HepG2 (cell line): ENCODE data around the gene KEL. TPM values are rescaled to one million over a fixed set of nuclear protein-coding genes. Genes with fewer than 3 reads are reported as not detected.

Source experiments
- ATAC-seq: fragments of 200-7000 bp; cut with Tn5 transposase; 3 replicates; pipeline ENCODE4 v1.9.1; 2020; ENCODE audit warnings: mild to moderate bottlenecking, moderate library complexity
- BruUV-seq: library from RNA; stranded (reverse); fragments of 400-500 nt; replicated peaks from 2 replicates; lab custom pipeline; 2021; lab: Mats Ljungman, UMichigan
- CTCF ChIA-PET: fragments of 300-600 bp; formaldehyde crosslinking; extraction: SDS; loops from one replicate; lab custom pipeline; 2021; ENCODE audit warnings: low total read pairs, inconsistent platforms, low intra/inter-chr PET ratio; lab: Yijun Ruan, JAX
- POLR2A ChIA-PET: fragments of 350-600 bp; sonication (Branson Sonifier 250); formaldehyde crosslinking; loops from one replicate; lab custom pipeline; 2020; ENCODE audit warnings: antibody characterized with exemption, inconsistent platforms; lab: Yijun Ruan, JAX
- DNase-seq: peaks from one replicate; pipeline ENCODE4 v3.0.0-alpha.2; 2015; ENCODE audit warnings: low spot score
- FAIRE-seq: peaks from 3 replicates; lab custom pipeline; 2011; peaks lifted over from hg19 to GRCh38; lab: Jason Lieb, UNC
- H2AFZ ChIP-seq: one replicate; pipeline ENCODE4 v1.6.1; 2011; ENCODE audit warnings: low read length, inconsistent platforms
- H3K27ac ChIP-seq: fragments of 300-600 bp; 3 replicates; pipeline ENCODE4 v1.8.0; 2011; ENCODE audit warnings: mixed run types, mild to moderate bottlenecking, mixed read lengths, low read length, inconsistent platforms; ENCODE audit not compliant: insufficient read depth; ENCODE audit errors: extremely low read length
- H3K27me3 ChIP-seq, 2 experiments: fragments of 200-600 bp in 1 of 2; 2 replicates in 1 of 2; 3 replicates in 1 of 2; pipeline versions ENCODE4 v1.6.0 to v1.8.0; 2011; ENCODE audit warnings: low read length in 2 of 2, mild to moderate bottlenecking in 2 of 2, moderate library complexity in 2 of 2, inconsistent platforms in 1 of 2; ENCODE audit not compliant: insufficient read depth in 2 of 2, control insufficient read depth in 1 of 2
- H3K36me3 ChIP-seq, 2 experiments: fragments of 200-600 bp in 1 of 2; replicated peaks in 1 of 2; 2 replicates in 1 of 2; 3 replicates in 1 of 2; pipeline versions ENCODE4 v1.5.1 to v1.8.0; 2011; ENCODE audit warnings: low read length in 2 of 2, inconsistent platforms in 1 of 2; ENCODE audit not compliant: insufficient read depth in 2 of 2, control insufficient read depth in 1 of 2
- H3K4me1 ChIP-seq: 2 replicates; pipeline ENCODE4 v1.5.1; 2012; ENCODE audit warnings: low read length, inconsistent platforms; ENCODE audit not compliant: insufficient read depth
- H3K4me2 ChIP-seq: 2 replicates; pipeline ENCODE4 v1.6.0; 2011; ENCODE audit warnings: low read depth, low read length, inconsistent platforms
- H3K4me3 ChIP-seq, 3 experiments: fragments of 200-600 bp in 1 of 3; sonication (generic), shearing (Covaris generic) in 1 of 3; replicated peaks in 1 of 3; 2 replicates each; pipeline ENCODE4 v1.5.1; 2011 to 2016; ENCODE audit warnings: low read length in 3 of 3, inconsistent platforms in 2 of 3, low read depth in 2 of 3, mild to moderate bottlenecking in 2 of 3, control low read depth in 1 of 3, mixed read lengths in 1 of 3; ENCODE audit not compliant: insufficient read depth in 1 of 3
- H3K79me2 ChIP-seq: one replicate; pipeline ENCODE4 v1.6.1; 2011; ENCODE audit warnings: low read length, inconsistent platforms; ENCODE audit not compliant: insufficient read depth
- H3K9ac ChIP-seq: 2 replicates; pipeline ENCODE4 v1.6.0; 2011; ENCODE audit warnings: mild to moderate bottlenecking, low read depth, low read length, inconsistent platforms; ENCODE audit not compliant: insufficient read depth
- H3K9me3 ChIP-seq: 2 replicates; pipeline ENCODE4 v1.5.1; 2012; ENCODE audit warnings: mild to moderate bottlenecking, low read length
- H4K20me1 ChIP-seq: 2 replicates; pipeline ENCODE4 v1.6.0; 2011; ENCODE audit warnings: inconsistent platforms, mild to moderate bottlenecking, low read length, moderate library complexity; ENCODE audit not compliant: insufficient read depth
- ETV5 ChIP-seq: IDR thresholded peaks from 2 replicates; pipeline ENCODE4 v1.6.1; 2018; ENCODE audit warnings: missing biosample characterization, missing genetic modification reagents, inconsistent platforms, borderline replicate concordance
- NR3C1 ChIP-seq: sonication (generic); formaldehyde crosslinking; IDR thresholded peaks from 2 replicates; pipeline ENCODE4 v1.4.0; 2020; ENCODE audit warnings: missing genetic modification reagents
- ZNF274 ChIP-seq: sonication (generic); formaldehyde crosslinking; IDR thresholded peaks from 2 replicates; pipeline ENCODE4 v1.5.1; 2020; ENCODE audit warnings: mild to moderate bottlenecking, missing genetic modification reagents
- WGBS: methylation state at CpG from one replicate; pipeline ENCODE4 v1.1.6; 2017; ENCODE audit warnings: low lambda C conversion rate; 5-methylcytosine and 5-hydroxymethylcytosine counted together
- in situ Hi-C: cut with HindIII; loops from 2 replicates; pipeline ENCODE4 v1.10.0; 2017; ENCODE audit warnings: low pct_unique_long_range_greater_than_20kb; ENCODE audit not compliant: extremely low pct_ligation_motif_present
- intact Hi-C: fragments of 100-400 bp; cut with micrococcal nuclease; formaldehyde crosslinking; loops from one replicate; pipeline ENCODE4 v1.10.0; 2022; ENCODE audit not compliant: unreplicated experiment
- polyA plus RNA-seq, 8 experiments: library from polyadenylated mRNA; depleted of rRNA in 3 of 8; stranded (reverse) in 7 of 8; unstranded in 1 of 8; fragments of >200 nt; fragmentation: Illumina TruSeq in 4 of 8; extraction: Trizol in 4 of 8; gene quantifications; 2 replicates each; pipeline versions ENCODE4 v1.2.1 to v1.2.3, GENCODE V29; 2011 to 2016; ENCODE audit warnings: low read depth in 4 of 8, missing spikeins in 1 of 8, mixed read lengths in 1 of 8; ENCODE audit not compliant: insufficient read depth in 1 of 8
- total RNA-seq, 5 experiments: library from RNA; depleted of rRNA; stranded (reverse); fragments of >200 nt; fragmentation: Illumina TruSeq; extraction: Trizol; gene quantifications; 2 replicates each; pipeline ENCODE4 v1.2.3, GENCODE V29; 2016; ENCODE audit warnings: low read depth in 1 of 5
- TF ChIP-seq, protein P1 (sequence below): IDR thresholded peaks from 2 replicates; pipeline ENCODE4 v1.6.1; 2016; ENCODE audit warnings: missing compliant biosample characterization, missing genetic modification reagents, borderline replicate concordance
- TF ChIP-seq, protein P2 (sequence below): sonication (generic); formaldehyde crosslinking; conservative IDR thresholded peaks from 2 replicates; pipeline ENCODE4 v1.8.0; 2022; ENCODE audit warnings: low read depth, missing genetic modification reagents
- TF ChIP-seq, protein P3 (sequence below): sonication (generic); formaldehyde crosslinking; IDR thresholded peaks from 2 replicates; pipeline ENCODE4 v1.8.0; 2022; ENCODE audit warnings: missing genetic modification reagents, mild to moderate bottlenecking, moderate library complexity, borderline replicate concordance
- TF ChIP-seq, protein P4 (sequence below): sonication (generic); formaldehyde crosslinking; conservative IDR thresholded peaks from 2 replicates; pipeline ENCODE4 v1.8.1; 2023; ENCODE audit warnings: missing genetic modification reagents

Gene KEL
- total and polyA plus RNA-seq, 2 of the 13 experiments (the other 11 are each of a cell fraction or from before 2014, with no cell fraction given): 0.03 TPM; not detected in 1

DNA sequence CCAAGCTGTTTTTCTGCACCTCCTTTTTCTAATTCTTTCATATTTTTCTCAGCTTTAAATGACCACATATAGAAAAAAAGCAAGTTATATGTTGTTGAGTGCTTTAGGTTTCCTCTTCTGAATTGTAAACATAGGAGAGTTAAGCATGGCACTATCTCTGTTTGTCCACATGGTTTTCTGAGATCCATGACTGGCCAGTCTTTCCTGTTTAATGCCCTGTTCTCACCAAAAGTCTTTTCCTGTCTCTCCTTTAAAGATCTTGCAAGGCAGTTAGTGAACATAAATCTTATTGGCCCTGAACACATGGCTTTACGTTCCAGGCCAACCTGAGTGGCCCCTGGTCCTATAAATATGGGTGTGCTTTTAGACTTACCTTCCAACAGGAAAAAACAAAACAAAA, 48.0 kb downstream of the KEL start:
- Histone ChIP-seq H3K9ac (no peak overlapping the region), H3K4me2 (no peak overlapping the region), H3K36me3 (no peaks in the 10 kb centered on the region), H3K4me1 (no peaks in the 10 kb centered on the region), H4K20me1 (no peaks in the 10 kb centered on the region), H3K27ac (no peak overlapping the region), H3K4me3 (no peak overlapping the region), H3K79me2 (no peaks in the 10 kb centered on the region), H3K27me3 (no peaks in the 10 kb centered on the region), H2AFZ (no peak overlapping the region)
- intact Hi-C loops (no loop called here), in situ Hi-C loops (no loop called here)
- ATAC-seq (no peak), DNase-seq (no peak), FAIRE-seq (no peak)
- ChIA-PET POLR2A (no interaction called here), CTCF (no interaction called here)
- 24% methylated on average over 1 of the region's 1 CpG for WGBS
- BruUV-seq: no TSS peak
- TF ChIP-seq ETV5 (CRISPR knock-in tag): no peak
- TF ChIP-seq, protein P1, sequence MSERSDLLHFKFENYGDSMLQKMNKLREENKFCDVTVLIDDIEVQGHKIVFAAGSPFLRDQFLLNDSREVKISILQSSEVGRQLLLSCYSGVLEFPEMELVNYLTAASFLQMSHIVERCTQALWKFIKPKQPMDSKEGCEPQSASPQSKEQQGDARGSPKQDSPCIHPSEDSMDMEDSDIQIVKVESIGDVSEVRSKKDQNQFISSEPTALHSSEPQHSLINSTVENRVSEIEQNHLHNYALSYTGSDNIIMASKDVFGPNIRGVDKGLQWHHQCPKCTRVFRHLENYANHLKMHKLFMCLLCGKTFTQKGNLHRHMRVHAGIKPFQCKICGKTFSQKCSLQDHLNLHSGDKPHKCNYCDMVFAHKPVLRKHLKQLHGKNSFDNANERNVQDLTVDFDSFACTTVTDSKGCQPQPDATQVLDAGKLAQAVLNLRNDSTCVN (CRISPR knock-in tag): no peak
- TF ChIP-seq, all 625 proteins: peak for 0
- no peaks in the 10 kb centered on the region for H3K9me3 ChIP-seq

DNA sequence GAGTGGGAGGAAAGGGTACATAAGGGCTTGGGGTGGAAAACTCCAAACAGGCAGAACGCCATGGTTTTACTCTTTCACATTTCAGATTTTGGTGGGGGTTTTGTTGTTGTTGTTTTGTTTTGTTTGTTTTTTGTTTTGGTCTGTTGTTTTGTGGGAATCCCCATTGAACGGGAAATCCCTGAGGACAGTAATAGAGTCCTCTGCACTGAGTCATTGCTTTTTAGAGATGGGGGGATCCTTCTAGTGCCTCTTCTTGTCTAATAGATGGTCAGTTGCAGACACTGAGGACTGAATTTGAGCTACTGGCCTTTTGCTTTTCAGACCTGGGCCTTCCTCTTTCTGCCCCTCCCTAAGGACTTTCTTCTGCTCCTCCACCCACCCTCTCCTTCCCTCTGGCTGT, 48.6 kb downstream of the KEL start:
- no peak for ATAC-seq
- no peak overlapping the region for H3K27ac ChIP-seq
- H3K4me1 ChIP-seq: no peaks in the 10 kb centered on the region
- intact Hi-C loops: no loop called here
- no peak overlapping the region for H3K4me3 ChIP-seq
- DNase-seq: no peak
- H3K27me3 ChIP-seq: 0 out of 5 replicates have a peak, but pooled peaks cover 0 to 1% of the 10 kb centered on the region in 2 experiments
- no peaks in the 10 kb centered on the region for H4K20me1 ChIP-seq
- ChIA-PET POLR2A (no interaction called here), CTCF (no interaction called here)
- no peaks in the 10 kb centered on the region for H3K79me2 ChIP-seq
- no peak for FAIRE-seq
- no peak overlapping the region for H3K4me2 ChIP-seq
- no peak overlapping the region for H3K9ac ChIP-seq
- WGBS: 38% methylated on average over 2 of the region's 2 CpGs
- no TSS peak for BruUV-seq
- TF ChIP-seq, protein P2, sequence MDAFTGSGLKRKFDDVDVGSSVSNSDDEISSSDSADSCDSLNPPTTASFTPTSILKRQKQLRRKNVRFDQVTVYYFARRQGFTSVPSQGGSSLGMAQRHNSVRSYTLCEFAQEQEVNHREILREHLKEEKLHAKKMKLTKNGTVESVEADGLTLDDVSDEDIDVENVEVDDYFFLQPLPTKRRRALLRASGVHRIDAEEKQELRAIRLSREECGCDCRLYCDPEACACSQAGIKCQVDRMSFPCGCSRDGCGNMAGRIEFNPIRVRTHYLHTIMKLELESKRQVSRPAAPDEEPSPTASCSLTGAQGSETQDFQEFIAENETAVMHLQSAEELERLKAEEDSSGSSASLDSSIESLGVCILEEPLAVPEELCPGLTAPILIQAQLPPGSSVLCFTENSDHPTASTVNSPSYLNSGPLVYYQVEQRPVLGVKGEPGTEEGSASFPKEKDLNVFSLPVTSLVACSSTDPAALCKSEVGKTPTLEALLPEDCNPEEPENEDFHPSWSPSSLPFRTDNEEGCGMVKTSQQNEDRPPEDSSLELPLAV: no peak
- TF ChIP-seq, protein P3, sequence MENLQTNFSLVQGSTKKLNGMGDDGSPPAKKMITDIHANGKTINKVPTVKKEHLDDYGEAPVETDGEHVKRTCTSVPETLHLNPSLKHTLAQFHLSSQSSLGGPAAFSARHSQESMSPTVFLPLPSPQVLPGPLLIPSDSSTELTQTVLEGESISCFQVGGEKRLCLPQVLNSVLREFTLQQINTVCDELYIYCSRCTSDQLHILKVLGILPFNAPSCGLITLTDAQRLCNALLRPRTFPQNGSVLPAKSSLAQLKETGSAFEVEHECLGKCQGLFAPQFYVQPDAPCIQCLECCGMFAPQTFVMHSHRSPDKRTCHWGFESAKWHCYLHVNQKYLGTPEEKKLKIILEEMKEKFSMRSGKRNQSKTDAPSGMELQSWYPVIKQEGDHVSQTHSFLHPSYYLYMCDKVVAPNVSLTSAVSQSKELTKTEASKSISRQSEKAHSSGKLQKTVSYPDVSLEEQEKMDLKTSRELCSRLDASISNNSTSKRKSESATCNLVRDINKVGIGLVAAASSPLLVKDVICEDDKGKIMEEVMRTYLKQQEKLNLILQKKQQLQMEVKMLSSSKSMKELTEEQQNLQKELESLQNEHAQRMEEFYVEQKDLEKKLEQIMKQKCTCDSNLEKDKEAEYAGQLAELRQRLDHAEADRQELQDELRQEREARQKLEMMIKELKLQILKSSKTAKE (CRISPR knock-in tag): no peak
- TF ChIP-seq, protein P4, sequence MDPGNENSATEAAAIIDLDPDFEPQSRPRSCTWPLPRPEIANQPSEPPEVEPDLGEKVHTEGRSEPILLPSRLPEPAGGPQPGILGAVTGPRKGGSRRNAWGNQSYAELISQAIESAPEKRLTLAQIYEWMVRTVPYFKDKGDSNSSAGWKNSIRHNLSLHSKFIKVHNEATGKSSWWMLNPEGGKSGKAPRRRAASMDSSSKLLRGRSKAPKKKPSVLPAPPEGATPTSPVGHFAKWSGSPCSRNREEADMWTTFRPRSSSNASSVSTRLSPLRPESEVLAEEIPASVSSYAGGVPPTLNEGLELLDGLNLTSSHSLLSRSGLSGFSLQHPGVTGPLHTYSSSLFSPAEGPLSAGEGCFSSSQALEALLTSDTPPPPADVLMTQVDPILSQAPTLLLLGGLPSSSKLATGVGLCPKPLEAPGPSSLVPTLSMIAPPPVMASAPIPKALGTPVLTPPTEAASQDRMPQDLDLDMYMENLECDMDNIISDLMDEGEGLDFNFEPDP (CRISPR knock-in tag): no peak
- TF ChIP-seq ZNF274 (CRISPR knock-in tag): no peak
- TF ChIP-seq NR3C1 (CRISPR knock-in tag): no peak
- TF ChIP-seq, all 625 proteins: peak for 0
- Histone ChIP-seq H3K9me3 (no peaks in the 10 kb centered on the region), H3K36me3 (no peaks in the 10 kb centered on the region), H2AFZ (no peak overlapping the region)
- in situ Hi-C loops: no loop called here
